ENCODE measurements around the gene MBP. TPM values are rescaled to one million over a fixed set of nuclear protein-coding genes. Genes with fewer than 3 reads are reported as not detected.

The MBP gene
- total RNA-seq, 1 experiment from 2014 or later: not detected

GRCh38 chr18:77146249-77147080, 13.9 kb upstream of the MBP start:
- no peak overlapping the region for H3K27ac ChIP-seq (ENCODE audit: low read depth, low read length, poor library complexity, severe bottlenecking)
- H3K4me3 ChIP-seq (ENCODE audit: low read depth, low read length, poor library complexity, severe bottlenecking): no peak overlapping the region
- H3K4me1 ChIP-seq (ENCODE audit: insufficient read depth, low read length, poor library complexity, severe bottlenecking): no peaks in the 10 kb centered on the region
- DNase-seq (ENCODE audit: low spot score): no peak
- TF ChIP-seq CTCF (conservative IDR thresholded peaks at IDR 0.05; ENCODE audit: low read depth, low read length) (no peak), EZH2 (IDR thresholded peaks at IDR 0.05; ENCODE audit: borderline replicate concordance, low read depth, low read length, poor library complexity, severe bottlenecking) (no peak)
- intact Hi-C loops (cut with micrococcal nuclease; ENCODE audit: unreplicated experiment): no loop called here
- BruUV-seq (replicated peaks): no TSS peak
- H3K9me3 ChIP-seq (ENCODE audit: low read depth, low read length, poor library complexity, severe bottlenecking): no peaks in the 10 kb centered on the region
- H3K27me3 ChIP-seq (replicated peaks; ENCODE audit: insufficient read depth, low read depth, low read length, poor library complexity): no peaks in the 10 kb centered on the region
- H3K36me3 ChIP-seq (ENCODE audit: insufficient read depth, low read length, poor library complexity, severe bottlenecking): no peaks in the 10 kb centered on the region
- ChIA-PET POLR2A (ENCODE audit: low non-redundant PET) (no interaction called here), CTCF (no interaction called here)

- H3K4me1 ChIP-seq (ENCODE audit: insufficient read depth, low read length, poor library complexity, severe bottlenecking): no peaks in the 10 kb centered on the region
- H3K9me3 ChIP-seq (ENCODE audit: low read depth, low read length, poor library complexity, severe bottlenecking): no peaks in the 10 kb centered on the region
- ChIA-PET CTCF (no interaction called here), POLR2A (ENCODE audit: low non-redundant PET) (no interaction called here)
- no peaks in the 10 kb centered on the region for H3K27me3 ChIP-seq (replicated peaks; ENCODE audit: insufficient read depth, low read depth, low read length, poor library complexity)
- H3K36me3 ChIP-seq (ENCODE audit: insufficient read depth, low read length, poor library complexity, severe bottlenecking): no peaks in the 10 kb centered on the region
- H3K27ac ChIP-seq (ENCODE audit: low read depth, low read length, poor library complexity, severe bottlenecking): no peak overlapping the region
- intact Hi-C loops (cut with micrococcal nuclease; ENCODE audit: unreplicated experiment): no loop called here
- no peak for DNase-seq (ENCODE audit: low spot score)
- BruUV-seq (replicated peaks): no TSS peak
- no peak overlapping the region for H3K4me3 ChIP-seq (ENCODE audit: low read depth, low read length, poor library complexity, severe bottlenecking)
- no peak for TF ChIP-seq CTCF (conservative IDR thresholded peaks at IDR 0.05; ENCODE audit: low read depth, low read length)
- TF ChIP-seq EZH2 (IDR thresholded peaks at IDR 0.05; ENCODE audit: borderline replicate concordance, low read depth, low read length, poor library complexity, severe bottlenecking): no peak
These were observed 12.8 kb upstream of the MBP start for GRCh38 chr18:77145364-77145901.

GRCh38 chr18:77144451-77145118, 12.0 kb upstream of the MBP start:
- H3K27me3 ChIP-seq (replicated peaks; ENCODE audit: insufficient read depth, low read depth, low read length, poor library complexity): no peaks in the 10 kb centered on the region
- ChIA-PET POLR2A (ENCODE audit: low non-redundant PET) (no interaction called here), CTCF (no interaction called here)
- no TSS peak for BruUV-seq (replicated peaks)
- H3K27ac ChIP-seq (ENCODE audit: low read depth, low read length, poor library complexity, severe bottlenecking): no peak overlapping the region
- H3K36me3 ChIP-seq (ENCODE audit: insufficient read depth, low read length, poor library complexity, severe bottlenecking): no peaks in the 10 kb centered on the region
- no peaks in the 10 kb centered on the region for H3K9me3 ChIP-seq (ENCODE audit: low read depth, low read length, poor library complexity, severe bottlenecking)
- H3K4me3 ChIP-seq (ENCODE audit: low read depth, low read length, poor library complexity, severe bottlenecking): no peak overlapping the region
- no peak for DNase-seq (ENCODE audit: low spot score)
- TF ChIP-seq CTCF (conservative IDR thresholded peaks at IDR 0.05; ENCODE audit: low read depth, low read length): no peak
- no peak for TF ChIP-seq EZH2 (IDR thresholded peaks at IDR 0.05; ENCODE audit: borderline replicate concordance, low read depth, low read length, poor library complexity, severe bottlenecking)
- intact Hi-C loops (cut with micrococcal nuclease; ENCODE audit: unreplicated experiment): no loop called here
- H3K4me1 ChIP-seq (ENCODE audit: insufficient read depth, low read length, poor library complexity, severe bottlenecking): no peaks in the 10 kb centered on the region
